ENCODE measurements around the gene TAGAP. TPM values are rescaled to one million over a fixed set of nuclear protein-coding genes. Genes with fewer than 3 reads are reported as not detected.

Gene TAGAP
- total RNA-seq, 1 experiment from 2014 or later: 0.22 TPM

DNA sequence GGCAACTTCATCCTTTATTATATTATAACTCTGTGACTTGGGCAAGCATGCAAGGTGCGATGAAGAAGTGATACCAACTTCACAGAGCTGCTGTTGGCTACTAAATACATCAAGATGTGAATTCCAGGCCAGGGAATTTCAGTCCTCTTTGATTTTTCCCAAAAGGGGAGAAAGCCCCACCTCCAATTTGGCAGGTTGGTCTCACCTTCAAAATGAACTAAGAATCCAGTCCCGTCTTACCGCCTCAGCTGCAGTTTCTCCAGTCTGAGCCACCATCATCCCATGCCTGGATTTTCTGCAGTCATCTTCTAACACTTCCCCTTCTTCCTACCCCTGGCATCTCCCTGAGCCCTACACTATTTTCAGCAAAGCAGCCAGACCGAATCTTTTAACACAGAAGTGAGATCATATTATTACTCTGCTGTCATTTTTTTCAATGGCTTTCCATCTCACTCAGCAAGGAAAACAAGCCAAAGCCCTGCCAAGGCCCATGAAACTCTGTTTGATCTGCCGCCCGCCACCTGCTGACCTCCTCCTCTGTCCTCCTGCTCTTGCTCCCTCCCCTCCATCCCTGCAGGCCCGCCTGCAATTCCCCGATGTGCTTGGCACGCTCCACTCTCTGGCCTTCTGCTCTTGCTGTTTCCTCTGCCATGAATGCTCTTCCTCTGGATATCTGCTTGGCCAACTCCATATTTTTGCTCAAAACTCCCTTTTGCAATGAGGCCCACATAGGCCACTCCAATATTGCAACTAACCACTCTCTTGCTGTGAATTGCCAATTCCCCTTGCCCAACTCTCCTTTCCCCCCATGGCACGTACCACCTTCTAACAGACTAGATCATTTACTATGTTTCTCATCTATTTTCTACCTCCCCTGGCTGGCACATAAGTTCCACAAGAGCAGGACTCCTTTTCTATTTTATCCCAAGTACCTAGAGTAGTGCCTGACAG, 46.0 kb upstream of the TAGAP start (continued):
- TF ChIP-seq, protein P1, sequence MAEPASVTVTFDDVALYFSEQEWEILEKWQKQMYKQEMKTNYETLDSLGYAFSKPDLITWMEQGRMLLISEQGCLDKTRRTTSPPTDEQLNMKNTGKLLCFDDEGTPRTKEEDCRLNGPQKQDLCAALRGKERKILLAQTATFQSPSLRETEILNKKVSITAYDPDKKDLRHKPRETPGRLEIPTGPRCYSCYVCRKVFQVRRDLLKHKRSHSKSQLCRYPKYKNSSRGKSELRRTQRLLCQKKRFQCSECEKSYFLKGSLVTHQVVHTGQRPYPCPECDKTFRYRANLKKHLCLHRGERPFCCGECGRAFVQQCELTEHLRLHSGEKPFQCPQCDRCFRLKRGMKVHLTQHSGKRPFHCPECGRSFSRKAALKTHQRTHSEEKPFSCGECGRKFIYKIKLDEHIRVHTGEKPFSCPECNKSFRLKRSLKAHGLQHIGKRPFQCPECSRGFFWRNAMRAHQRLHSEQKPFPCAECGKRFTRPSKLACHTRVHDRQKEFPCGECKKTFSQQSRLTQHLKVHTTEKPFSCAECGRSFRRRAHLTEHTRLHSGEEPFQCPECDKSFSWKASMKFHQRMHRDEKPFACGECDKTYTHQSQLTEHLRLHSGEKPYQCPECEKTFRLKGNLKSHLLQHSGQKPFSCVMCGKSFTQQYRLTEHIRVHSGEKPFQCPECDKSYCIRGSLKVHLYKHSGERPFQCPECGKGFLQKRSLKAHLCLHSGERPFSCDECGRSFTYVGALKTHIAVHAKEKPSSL (CRISPR knock-in tag; conservative IDR thresholded peaks at IDR 0.05): no peak
- no peak for TF ChIP-seq JAZF1 (CRISPR knock-in tag; IDR thresholded peaks at IDR 0.05)
- TF ChIP-seq, protein P2, sequence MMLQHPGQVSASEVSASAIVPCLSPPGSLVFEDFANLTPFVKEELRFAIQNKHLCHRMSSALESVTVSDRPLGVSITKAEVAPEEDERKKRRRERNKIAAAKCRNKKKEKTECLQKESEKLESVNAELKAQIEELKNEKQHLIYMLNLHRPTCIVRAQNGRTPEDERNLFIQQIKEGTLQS (CRISPR knock-in tag; conservative IDR thresholded peaks at IDR 0.05): no peak
- TF ChIP-seq, protein P3, sequence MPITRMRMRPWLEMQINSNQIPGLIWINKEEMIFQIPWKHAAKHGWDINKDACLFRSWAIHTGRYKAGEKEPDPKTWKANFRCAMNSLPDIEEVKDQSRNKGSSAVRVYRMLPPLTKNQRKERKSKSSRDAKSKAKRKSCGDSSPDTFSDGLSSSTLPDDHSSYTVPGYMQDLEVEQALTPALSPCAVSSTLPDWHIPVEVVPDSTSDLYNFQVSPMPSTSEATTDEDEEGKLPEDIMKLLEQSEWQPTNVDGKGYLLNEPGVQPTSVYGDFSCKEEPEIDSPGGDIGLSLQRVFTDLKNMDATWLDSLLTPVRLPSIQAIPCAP (CRISPR knock-in tag; IDR thresholded peaks at IDR 0.05): no peak

DNA sequence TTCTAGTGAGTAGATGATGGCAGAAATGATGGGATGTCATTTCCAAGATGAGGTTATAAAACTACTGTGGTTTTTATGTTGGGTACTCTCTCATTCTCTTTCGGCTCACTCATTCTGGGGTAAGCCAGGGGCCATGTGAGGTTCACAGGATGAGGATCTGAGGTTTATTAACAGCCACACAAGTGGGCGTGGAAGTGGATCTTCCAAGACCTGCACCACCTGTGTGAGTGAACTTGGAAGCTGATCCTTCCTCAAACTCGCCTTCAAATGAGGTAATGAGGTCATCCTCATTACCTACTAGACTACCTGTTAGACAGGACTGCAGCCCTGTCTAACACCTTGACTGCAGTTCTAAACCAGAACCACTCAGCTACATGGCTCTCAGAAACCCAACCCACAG, 45.1 kb upstream of the TAGAP start:
- ATAC-seq (no peak), DNase-seq (ENCODE audit: low spot score) (no peak)
- H3K27me3 Mint-ChIP-seq (ENCODE audit: low read depth): no peaks in the 10 kb centered on the region
- H3K9me3 Mint-ChIP-seq: no peaks in the 10 kb centered on the region
- no peak overlapping the region for H3K27ac Mint-ChIP-seq
- no peak overlapping the region for H3K4me3 Mint-ChIP-seq
- TF ChIP-seq, protein P4, sequence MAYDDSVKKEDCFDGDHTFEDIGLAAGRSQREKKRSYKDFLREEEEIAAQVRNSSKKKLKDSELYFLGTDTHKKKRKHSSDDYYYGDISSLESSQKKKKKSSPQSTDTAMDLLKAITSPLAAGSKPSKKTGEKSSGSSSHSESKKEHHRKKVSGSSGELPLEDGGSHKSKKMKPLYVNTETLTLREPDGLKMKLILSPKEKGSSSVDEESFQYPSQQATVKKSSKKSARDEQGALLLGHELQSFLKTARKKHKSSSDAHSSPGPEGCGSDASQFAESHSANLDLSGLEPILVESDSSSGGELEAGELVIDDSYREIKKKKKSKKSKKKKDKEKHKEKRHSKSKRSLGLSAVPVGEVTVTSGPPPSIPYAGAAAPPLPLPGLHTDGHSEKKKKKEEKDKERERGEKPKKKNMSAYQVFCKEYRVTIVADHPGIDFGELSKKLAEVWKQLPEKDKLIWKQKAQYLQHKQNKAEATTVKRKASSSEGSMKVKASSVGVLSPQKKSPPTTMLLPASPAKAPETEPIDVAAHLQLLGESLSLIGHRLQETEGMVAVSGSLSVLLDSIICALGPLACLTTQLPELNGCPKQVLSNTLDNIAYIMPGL (CRISPR knock-in tag; IDR thresholded peaks at IDR 0.05): no peak
- TF ChIP-seq JAZF1 (CRISPR knock-in tag; IDR thresholded peaks at IDR 0.05) (no peak), ZBTB21 (CRISPR knock-in tag; IDR thresholded peaks at IDR 0.05; ENCODE audit: borderline replicate concordance) (no peak), NR3C1 (CRISPR knock-in tag; conservative IDR thresholded peaks at IDR 0.05; ENCODE audit: low read depth) (no peak), SP1 (CRISPR knock-in tag; conservative IDR thresholded peaks at IDR 0.05) (no peak)
- TF ChIP-seq, protein P5, sequence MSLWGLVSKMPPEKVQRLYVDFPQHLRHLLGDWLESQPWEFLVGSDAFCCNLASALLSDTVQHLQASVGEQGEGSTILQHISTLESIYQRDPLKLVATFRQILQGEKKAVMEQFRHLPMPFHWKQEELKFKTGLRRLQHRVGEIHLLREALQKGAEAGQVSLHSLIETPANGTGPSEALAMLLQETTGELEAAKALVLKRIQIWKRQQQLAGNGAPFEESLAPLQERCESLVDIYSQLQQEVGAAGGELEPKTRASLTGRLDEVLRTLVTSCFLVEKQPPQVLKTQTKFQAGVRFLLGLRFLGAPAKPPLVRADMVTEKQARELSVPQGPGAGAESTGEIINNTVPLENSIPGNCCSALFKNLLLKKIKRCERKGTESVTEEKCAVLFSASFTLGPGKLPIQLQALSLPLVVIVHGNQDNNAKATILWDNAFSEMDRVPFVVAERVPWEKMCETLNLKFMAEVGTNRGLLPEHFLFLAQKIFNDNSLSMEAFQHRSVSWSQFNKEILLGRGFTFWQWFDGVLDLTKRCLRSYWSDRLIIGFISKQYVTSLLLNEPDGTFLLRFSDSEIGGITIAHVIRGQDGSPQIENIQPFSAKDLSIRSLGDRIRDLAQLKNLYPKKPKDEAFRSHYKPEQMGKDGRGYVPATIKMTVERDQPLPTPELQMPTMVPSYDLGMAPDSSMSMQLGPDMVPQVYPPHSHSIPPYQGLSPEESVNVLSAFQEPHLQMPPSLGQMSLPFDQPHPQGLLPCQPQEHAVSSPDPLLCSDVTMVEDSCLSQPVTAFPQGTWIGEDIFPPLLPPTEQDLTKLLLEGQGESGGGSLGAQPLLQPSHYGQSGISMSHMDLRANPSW (CRISPR knock-in tag; conservative IDR thresholded peaks at IDR 0.05; ENCODE audit: low read depth): no peak
- TF ChIP-seq, protein P6, sequence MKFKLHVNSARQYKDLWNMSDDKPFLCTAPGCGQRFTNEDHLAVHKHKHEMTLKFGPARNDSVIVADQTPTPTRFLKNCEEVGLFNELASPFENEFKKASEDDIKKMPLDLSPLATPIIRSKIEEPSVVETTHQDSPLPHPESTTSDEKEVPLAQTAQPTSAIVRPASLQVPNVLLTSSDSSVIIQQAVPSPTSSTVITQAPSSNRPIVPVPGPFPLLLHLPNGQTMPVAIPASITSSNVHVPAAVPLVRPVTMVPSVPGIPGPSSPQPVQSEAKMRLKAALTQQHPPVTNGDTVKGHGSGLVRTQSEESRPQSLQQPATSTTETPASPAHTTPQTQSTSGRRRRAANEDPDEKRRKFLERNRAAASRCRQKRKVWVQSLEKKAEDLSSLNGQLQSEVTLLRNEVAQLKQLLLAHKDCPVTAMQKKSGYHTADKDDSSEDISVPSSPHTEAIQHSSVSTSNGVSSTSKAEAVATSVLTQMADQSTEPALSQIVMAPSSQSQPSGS (CRISPR knock-in tag; IDR thresholded peaks at IDR 0.05; ENCODE audit: borderline replicate concordance, low read depth): no peak
- TF ChIP-seq, protein P7, sequence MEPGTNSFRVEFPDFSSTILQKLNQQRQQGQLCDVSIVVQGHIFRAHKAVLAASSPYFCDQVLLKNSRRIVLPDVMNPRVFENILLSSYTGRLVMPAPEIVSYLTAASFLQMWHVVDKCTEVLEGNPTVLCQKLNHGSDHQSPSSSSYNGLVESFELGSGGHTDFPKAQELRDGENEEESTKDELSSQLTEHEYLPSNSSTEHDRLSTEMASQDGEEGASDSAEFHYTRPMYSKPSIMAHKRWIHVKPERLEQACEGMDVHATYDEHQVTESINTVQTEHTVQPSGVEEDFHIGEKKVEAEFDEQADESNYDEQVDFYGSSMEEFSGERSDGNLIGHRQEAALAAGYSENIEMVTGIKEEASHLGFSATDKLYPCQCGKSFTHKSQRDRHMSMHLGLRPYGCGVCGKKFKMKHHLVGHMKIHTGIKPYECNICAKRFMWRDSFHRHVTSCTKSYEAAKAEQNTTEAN (CRISPR knock-in tag; IDR thresholded peaks at IDR 0.05): no peak
- TF ChIP-seq, protein P3 (CRISPR knock-in tag; IDR thresholded peaks at IDR 0.05): no peak
- TF ChIP-seq, protein P8, sequence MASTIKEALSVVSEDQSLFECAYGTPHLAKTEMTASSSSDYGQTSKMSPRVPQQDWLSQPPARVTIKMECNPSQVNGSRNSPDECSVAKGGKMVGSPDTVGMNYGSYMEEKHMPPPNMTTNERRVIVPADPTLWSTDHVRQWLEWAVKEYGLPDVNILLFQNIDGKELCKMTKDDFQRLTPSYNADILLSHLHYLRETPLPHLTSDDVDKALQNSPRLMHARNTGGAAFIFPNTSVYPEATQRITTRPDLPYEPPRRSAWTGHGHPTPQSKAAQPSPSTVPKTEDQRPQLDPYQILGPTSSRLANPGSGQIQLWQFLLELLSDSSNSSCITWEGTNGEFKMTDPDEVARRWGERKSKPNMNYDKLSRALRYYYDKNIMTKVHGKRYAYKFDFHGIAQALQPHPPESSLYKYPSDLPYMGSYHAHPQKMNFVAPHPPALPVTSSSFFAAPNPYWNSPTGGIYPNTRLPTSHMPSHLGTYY (CRISPR knock-in tag; IDR thresholded peaks at IDR 0.05): no peak
- TF ChIP-seq, protein P9, sequence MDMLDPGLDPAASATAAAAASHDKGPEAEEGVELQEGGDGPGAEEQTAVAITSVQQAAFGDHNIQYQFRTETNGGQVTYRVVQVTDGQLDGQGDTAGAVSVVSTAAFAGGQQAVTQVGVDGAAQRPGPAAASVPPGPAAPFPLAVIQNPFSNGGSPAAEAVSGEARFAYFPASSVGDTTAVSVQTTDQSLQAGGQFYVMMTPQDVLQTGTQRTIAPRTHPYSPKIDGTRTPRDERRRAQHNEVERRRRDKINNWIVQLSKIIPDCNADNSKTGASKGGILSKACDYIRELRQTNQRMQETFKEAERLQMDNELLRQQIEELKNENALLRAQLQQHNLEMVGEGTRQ (CRISPR knock-in tag; IDR thresholded peaks at IDR 0.05): no peak
- H3K4me1 Mint-ChIP-seq: peaks cover 2% of the 10 kb centered on the region; the same call in 1 of the 2 replicates
- CTCF ChIA-PET: no interaction called here
- no peaks in the 10 kb centered on the region for H3K36me3 Mint-ChIP-seq
- POLR2A ChIA-PET: no interaction called here

Data from WTC11 (cell line).